ENCODE results near the gene APBB2. TPM values are rescaled to one million over a fixed set of nuclear protein-coding genes. Genes with fewer than 3 reads are reported as not detected.

APBB2 gene
- total and polyA plus RNA-seq, 2 of the 8 experiments (the other 6 are each of a cell fraction or from before 2014, with no cell fraction given) = 58.7 to 59.4 TPM

DNA sequence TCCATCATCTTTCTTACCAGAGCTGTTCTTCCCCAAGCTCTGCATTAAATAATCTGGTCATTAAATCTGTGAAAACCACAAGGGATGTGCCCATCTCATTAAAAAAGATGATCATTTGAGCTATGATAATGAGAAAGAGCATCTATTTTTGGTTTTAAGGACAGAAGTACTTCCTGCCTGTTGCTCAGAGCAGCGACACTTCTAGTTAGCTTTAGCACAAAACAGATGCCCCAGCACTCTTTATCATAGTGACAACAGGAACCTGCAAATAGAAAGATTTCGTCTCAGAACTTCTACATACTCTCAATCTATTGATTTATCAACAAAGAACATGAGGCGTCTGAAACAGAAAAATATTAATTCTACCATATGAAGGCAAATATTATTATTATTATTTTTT, 140.1 kb downstream of the APBB2 start:
- Histone ChIP-seq H3K4me1 (replicated peaks in 1 of 4; ENCODE audit: control insufficient read depth in 3 of 4, insufficient read depth in 4 of 4, low read length in 3 of 4) (peaks cover 0 to 5% (median 3%) of the 10 kb centered on the region in 4 experiments; a peak in 5 of 7 replicates), H3K56ac (replicated peaks; ENCODE audit: insufficient read length, low read depth, low read length) (no peak overlapping the region), H4K8ac (ENCODE audit: extremely low read depth, insufficient read depth, low read length) (no peak overlapping the region), H4K91ac (replicated peaks; ENCODE audit: insufficient read length, low read length) (no peak overlapping the region), H2BK15ac (ENCODE audit: low read length) (no peak overlapping the region), H3K14ac (ENCODE audit: insufficient read length) (no peak overlapping the region), H3K79me1 (ENCODE audit: low read depth, low read length) (0 out of 2 replicates have a peak, but pooled peaks cover 2% of the 10 kb centered on the region), H2AK5ac (ENCODE audit: low read depth, low read length) (no peak overlapping the region), H2BK5ac (ENCODE audit: low read depth, low read length) (no peak overlapping the region), H3K18ac (ENCODE audit: extremely low read depth, low read length) (no peak overlapping the region), H3K4ac (replicated peaks; ENCODE audit: insufficient read length, low read depth, low read length) (no peak overlapping the region), H3K79me2 (ENCODE audit: control insufficient read depth in 1 of 2, insufficient read depth in 2 of 2, low read length in 2 of 2) (peaks cover 0 to 9% of the 10 kb centered on the region in 2 experiments; a peak in 1 of 4 replicates), H2BK12ac (ENCODE audit: low read depth, low read length) (no peak overlapping the region), H3K23me2 (ENCODE audit: low read depth, low read length) (no peaks in the 10 kb centered on the region), H3K9me3 (ENCODE audit: insufficient read depth in 2 of 2, low read depth in 1 of 2, low read length in 1 of 2) (no peaks in the 10 kb centered on the region), H3K23ac (ENCODE audit: insufficient read length) (no peak overlapping the region), H3K36me3 (ENCODE audit: control insufficient read depth in 2 of 4, insufficient read depth in 4 of 4, low read length in 3 of 4) (no peaks in the 10 kb centered on the region), H3K27me3 (replicated peaks in 1 of 4; ENCODE audit: control insufficient read depth in 3 of 4, extremely low read depth in 1 of 4, insufficient read depth in 3 of 4, low read length in 3 of 4) (no peaks in the 10 kb centered on the region), H2BK120ac (replicated peaks; ENCODE audit: low read depth, low read length) (no peak overlapping the region), H3K27ac (ENCODE audit: low read depth, low read length) (no peak overlapping the region), H3K4me3 (ENCODE audit: extremely low read depth in 1 of 4, insufficient read depth in 2 of 4, low read depth in 3 of 4, low read length in 4 of 4) (no peak overlapping the region), H2AFZ (ENCODE audit: low read length) (no peak overlapping the region), H3K4me2 (ENCODE audit: insufficient read depth in 1 of 2, low read depth in 2 of 2, low read length in 2 of 2) (no peak overlapping the region), H4K5ac (ENCODE audit: insufficient read length, low read depth, low read length) (no peak overlapping the region), H2BK20ac (ENCODE audit: low read length) (no peak overlapping the region), H4K20me1 (replicated peaks in 1 of 2; ENCODE audit: control insufficient read depth in 1 of 2, insufficient read depth in 2 of 2, low read length in 2 of 2) (no peaks in the 10 kb centered on the region), H3K9ac (replicated peaks in 1 of 4; ENCODE audit: extremely low read depth in 1 of 4, low read depth in 3 of 4, low read length in 3 of 4) (no peak overlapping the region)
- ChIA-PET CTCF (ENCODE audit: partially characterized antibody) (interaction anchor here (1.5 kb wide), 1 partner anchor 11 kb away, joined by 4 read pairs; no protein-coding TSS in a partner anchor), POLR2A (ENCODE audit: partially characterized antibody) (no interaction called here)
- 97% methylated on average over 3 of the region's 3 CpGs; no CpG with 5 or more reads in 1 of the 2 experiments for WGBS, 2 experiments (ENCODE audit: extremely low coverage in 1 of 2, insufficient coverage in 1 of 2, insufficient read length in 1 of 2, insufficient replicate concordance in 2 of 2, low coverage in 1 of 2, low lambda C conversion rate in 2 of 2, missing lambda C conversion rate in 1 of 2)
- DNase-seq (ENCODE audit: low read depth in 1 of 2, low spot score in 2 of 2) (no peak), FAIRE-seq (no peak)
- no peak for TF ChIP-seq EZH2 (IDR thresholded peaks at IDR 0.05; ENCODE audit: low read depth, low read length, severe bottlenecking)
- TF ChIP-seq CBX8 (IDR thresholded peaks at IDR 0.05; ENCODE audit: borderline replicate concordance, low read depth, low read length) = no peak
- TF ChIP-seq NRF1 (IDR thresholded peaks at IDR 0.05; ENCODE audit: low read depth, low read length) = no peak
- no peak for TF ChIP-seq POLR2AphosphoS5 (IDR thresholded peaks at IDR 0.05; ENCODE audit: low read depth, low read length)
- no peak for TF ChIP-seq PHF8 (conservative IDR thresholded peaks at IDR 0.05; ENCODE audit: low read depth, low read length)

Measured in H1 (cell line).